K562 (cell line): ENCODE results near the gene ORAI3. TPM values are rescaled to one million over a fixed set of nuclear protein-coding genes. Genes with fewer than 3 reads are reported as not detected.

ENCODE experiments used
- MCM3 ChIP-seq: fragments of 450-650 bp; IDR thresholded peaks from 2 replicates; pipeline ENCODE4 v1.6.1; 2016
- SMC3 ChIP-seq: conservative IDR thresholded peaks from 2 replicates; pipeline ENCODE4 v1.6.1; 2011; ENCODE audit warnings: low read depth, low read length, improper control_type of control experiment; ENCODE audit not compliant: insufficient read depth
- ZZZ3 ChIP-seq: fragments of 450-650 bp; IDR thresholded peaks from 2 replicates; pipeline ENCODE4 v1.6.1; 2016; ENCODE audit warnings: antibody characterized with exemption, mild to moderate bottlenecking, moderate library complexity
- polyA plus RNA-seq, 8 experiments: library from polyadenylated mRNA; depleted of rRNA in 4 of 8; stranded (reverse) in 5 of 8; unstranded in 3 of 8; fragments of >200 nt; fragmentation: Nextera tagmentation in 2 of 8; fragmentation: Illumina TruSeq in 1 of 8; extraction: Ambion mirVana in 2 of 8; extraction: Trizol in 1 of 8; gene quantifications; 2 replicates each; pipeline versions ENCODE4 v1.2.1 to v1.2.3, GENCODE V29; 2011 to 2014; ENCODE audit warnings: inconsistent platforms in 1 of 8, missing spikeins in 1 of 8
- total RNA-seq, 7 experiments: library from RNA; depleted of rRNA in 6 of 7; stranded (reverse); fragments of >200 nt in 6 of 7; fragmentation: Illumina TruSeq in 2 of 7; extraction: Trizol in 2 of 7; gene quantifications; 2 replicates each; pipeline versions ENCODE4 v1.2.1 to v1.2.3, GENCODE V29; 2011 to 2021; ENCODE audit warnings: low replicate concordance in 1 of 7
- TF ChIP-seq, protein P1 (sequence below): sonication (generic); formaldehyde crosslinking; IDR thresholded peaks from 2 replicates; pipeline ENCODE4 v1.5.0; 2020; ENCODE audit warnings: missing genetic modification reagents
- TF ChIP-seq, protein P2 (sequence below): fragments of 250-450 bp; sonication (Bioruptor Pico); IDR thresholded peaks from 2 replicates; pipeline ENCODE4 v1.5.0; 2021
- TF ChIP-seq, protein P3 (sequence below): fragments of 200-800 bp; sonication (Bioruptor generic); IDR thresholded peaks from 2 replicates; pipeline ENCODE4 v1.6.1; 2016; ENCODE audit warnings: missing genetic modification characterization, missing compliant biosample characterization
- TF ChIP-seq, protein P4 (sequence below): IDR thresholded peaks from 2 replicates; pipeline ENCODE4 v1.6.1; 2016; ENCODE audit warnings: missing genetic modification characterization, missing compliant biosample characterization

The ORAI3 gene
- total and polyA plus RNA-seq, 9 of the 15 experiments (the other 6 are each of a cell fraction or from before 2014, with no cell fraction given), result 4.9 to 23.3 (median 14.1) TPM

DNA sequence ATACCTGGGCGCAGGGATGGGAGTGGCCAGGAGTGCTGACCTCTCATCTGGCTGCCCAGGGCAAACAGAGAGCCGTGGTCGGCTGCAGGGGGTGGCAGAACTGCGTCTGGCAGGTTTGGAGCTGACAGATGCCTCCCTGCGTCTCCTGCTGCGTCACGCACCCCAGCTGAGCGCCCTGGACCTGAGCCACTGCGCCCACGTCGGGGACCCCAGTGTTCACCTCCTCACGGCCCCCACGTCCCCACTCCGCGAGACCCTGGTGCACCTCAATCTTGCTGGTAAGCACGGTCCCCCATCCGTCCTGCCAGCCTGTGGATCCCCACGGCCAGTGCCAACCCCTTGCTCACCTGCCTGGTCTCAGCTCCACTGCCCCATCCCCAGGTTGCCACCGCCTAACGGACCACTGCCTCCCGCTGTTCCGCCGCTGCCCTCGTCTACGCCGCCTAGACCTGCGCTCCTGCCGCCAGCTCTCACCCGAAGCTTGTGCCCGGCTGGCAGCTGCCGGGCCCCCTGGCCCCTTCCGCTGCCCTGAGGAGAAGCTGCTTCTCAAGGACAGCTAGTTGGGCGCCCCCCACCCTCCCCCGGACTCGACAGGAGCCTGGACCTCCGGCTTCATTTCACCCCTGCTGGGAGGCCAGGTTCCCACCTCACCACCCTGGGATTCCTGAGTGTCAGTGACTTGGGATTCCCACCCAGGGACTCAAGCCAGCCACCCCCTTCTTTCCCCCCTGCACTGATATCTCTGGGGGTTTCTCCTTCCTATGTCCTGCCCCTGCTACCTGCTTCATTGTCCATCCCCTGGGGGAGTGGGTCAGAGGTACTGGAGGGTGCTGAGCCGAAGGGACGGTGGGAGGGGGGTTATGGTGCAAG, 2.0 kb upstream of the ORAI3 start (continued):
- no peak for TF ChIP-seq SMC3
- TF ChIP-seq, protein P1, sequence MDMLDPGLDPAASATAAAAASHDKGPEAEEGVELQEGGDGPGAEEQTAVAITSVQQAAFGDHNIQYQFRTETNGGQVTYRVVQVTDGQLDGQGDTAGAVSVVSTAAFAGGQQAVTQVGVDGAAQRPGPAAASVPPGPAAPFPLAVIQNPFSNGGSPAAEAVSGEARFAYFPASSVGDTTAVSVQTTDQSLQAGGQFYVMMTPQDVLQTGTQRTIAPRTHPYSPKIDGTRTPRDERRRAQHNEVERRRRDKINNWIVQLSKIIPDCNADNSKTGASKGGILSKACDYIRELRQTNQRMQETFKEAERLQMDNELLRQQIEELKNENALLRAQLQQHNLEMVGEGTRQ (CRISPR knock-in tag), result no peak
- no peak for TF ChIP-seq ZZZ3
- TF ChIP-seq, protein P2, sequence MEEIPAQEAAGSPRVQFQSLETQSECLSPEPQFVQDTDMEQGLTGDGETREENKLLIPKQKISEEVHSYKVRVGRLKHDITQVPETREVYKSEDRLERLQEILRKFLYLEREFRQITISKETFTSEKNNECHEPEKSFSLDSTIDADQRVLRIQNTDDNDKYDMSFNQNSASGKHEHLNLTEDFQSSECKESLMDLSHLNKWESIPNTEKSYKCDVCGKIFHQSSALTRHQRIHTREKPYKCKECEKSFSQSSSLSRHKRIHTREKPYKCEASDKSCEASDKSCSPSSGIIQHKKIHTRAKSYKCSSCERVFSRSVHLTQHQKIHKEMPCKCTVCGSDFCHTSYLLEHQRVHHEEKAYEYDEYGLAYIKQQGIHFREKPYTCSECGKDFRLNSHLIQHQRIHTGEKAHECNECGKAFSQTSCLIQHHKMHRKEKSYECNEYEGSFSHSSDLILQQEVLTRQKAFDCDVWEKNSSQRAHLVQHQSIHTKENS (CRISPR knock-in tag), result no peak
- TF ChIP-seq, protein P3, sequence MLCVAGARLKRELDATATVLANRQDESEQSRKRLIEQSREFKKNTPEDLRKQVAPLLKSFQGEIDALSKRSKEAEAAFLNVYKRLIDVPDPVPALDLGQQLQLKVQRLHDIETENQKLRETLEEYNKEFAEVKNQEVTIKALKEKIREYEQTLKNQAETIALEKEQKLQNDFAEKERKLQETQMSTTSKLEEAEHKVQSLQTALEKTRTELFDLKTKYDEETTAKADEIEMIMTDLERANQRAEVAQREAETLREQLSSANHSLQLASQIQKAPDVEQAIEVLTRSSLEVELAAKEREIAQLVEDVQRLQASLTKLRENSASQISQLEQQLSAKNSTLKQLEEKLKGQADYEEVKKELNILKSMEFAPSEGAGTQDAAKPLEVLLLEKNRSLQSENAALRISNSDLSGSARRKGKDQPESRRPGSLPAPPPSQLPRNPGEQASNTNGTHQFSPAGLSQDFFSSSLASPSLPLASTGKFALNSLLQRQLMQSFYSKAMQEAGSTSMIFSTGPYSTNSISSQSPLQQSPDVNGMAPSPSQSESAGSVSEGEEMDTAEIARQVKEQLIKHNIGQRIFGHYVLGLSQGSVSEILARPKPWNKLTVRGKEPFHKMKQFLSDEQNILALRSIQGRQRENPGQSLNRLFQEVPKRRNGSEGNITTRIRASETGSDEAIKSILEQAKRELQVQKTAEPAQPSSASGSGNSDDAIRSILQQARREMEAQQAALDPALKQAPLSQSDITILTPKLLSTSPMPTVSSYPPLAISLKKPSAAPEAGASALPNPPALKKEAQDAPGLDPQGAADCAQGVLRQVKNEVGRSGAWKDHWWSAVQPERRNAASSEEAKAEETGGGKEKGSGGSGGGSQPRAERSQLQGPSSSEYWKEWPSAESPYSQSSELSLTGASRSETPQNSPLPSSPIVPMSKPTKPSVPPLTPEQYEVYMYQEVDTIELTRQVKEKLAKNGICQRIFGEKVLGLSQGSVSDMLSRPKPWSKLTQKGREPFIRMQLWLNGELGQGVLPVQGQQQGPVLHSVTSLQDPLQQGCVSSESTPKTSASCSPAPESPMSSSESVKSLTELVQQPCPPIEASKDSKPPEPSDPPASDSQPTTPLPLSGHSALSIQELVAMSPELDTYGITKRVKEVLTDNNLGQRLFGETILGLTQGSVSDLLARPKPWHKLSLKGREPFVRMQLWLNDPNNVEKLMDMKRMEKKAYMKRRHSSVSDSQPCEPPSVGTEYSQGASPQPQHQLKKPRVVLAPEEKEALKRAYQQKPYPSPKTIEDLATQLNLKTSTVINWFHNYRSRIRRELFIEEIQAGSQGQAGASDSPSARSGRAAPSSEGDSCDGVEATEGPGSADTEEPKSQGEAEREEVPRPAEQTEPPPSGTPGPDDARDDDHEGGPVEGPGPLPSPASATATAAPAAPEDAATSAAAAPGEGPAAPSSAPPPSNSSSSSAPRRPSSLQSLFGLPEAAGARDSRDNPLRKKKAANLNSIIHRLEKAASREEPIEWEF (CRISPR knock-in tag), result no peak
- TF ChIP-seq MCM3, result no peak
- TF ChIP-seq, protein P4, sequence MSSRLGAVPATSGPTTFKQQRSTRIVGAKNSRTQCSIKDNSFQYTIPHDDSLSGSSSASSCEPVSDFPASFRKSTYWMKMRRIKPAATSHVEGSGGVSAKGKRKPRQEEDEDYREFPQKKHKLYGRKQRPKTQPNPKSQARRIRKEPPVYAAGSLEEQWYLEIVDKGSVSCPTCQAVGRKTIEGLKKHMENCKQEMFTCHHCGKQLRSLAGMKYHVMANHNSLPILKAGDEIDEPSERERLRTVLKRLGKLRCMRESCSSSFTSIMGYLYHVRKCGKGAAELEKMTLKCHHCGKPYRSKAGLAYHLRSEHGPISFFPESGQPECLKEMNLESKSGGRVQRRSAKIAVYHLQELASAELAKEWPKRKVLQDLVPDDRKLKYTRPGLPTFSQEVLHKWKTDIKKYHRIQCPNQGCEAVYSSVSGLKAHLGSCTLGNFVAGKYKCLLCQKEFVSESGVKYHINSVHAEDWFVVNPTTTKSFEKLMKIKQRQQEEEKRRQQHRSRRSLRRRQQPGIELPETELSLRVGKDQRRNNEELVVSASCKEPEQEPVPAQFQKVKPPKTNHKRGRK (tag), result no peak
